Liver (tissue), 9 donors: Measurements from ENCODE around the gene KLHDC8A. TPM values are rescaled to one million over a fixed set of nuclear protein-coding genes. Genes with fewer than 3 reads are reported as not detected.

Experiments
- DNase-seq: peaks from one replicate; pipeline ENCODE4 v3.0.0-alpha.2; 2017; ENCODE audit warnings: low spot score
- H3K27ac ChIP-seq, 2 donors: one replicate each; pipeline ENCODE4 v1.7.0; 2013; ENCODE audit warnings: inconsistent platforms in 2 of 2, low read length in 2 of 2, control low read depth in 1 of 2, low read depth in 1 of 2, mild to moderate bottlenecking in 1 of 2
- H3K27me3 ChIP-seq, 4 donors: one replicate each; pipeline versions ENCODE4 v1.6.1 to v1.7.0; 2013; ENCODE audit warnings: low read length in 3 of 4, inconsistent platforms in 1 of 4, mild to moderate bottlenecking in 1 of 4, moderate library complexity in 1 of 4; ENCODE audit not compliant: control insufficient read depth in 4 of 4, insufficient read depth in 4 of 4
- H3K36me3 ChIP-seq, 4 donors: one replicate each; pipeline versions ENCODE4 v1.6.1 to v1.7.0; 2013; ENCODE audit warnings: low read length in 3 of 4, mild to moderate bottlenecking in 3 of 4, low read depth in 1 of 4, moderate library complexity in 1 of 4; ENCODE audit not compliant: control insufficient read depth in 4 of 4, insufficient read depth in 3 of 4
- H3K4me1 ChIP-seq, 4 donors: one replicate each; pipeline versions ENCODE4 v1.6.1 to v1.7.0; 2013; ENCODE audit warnings: low read length in 3 of 4, mild to moderate bottlenecking in 3 of 4, moderate library complexity in 1 of 4; ENCODE audit not compliant: control insufficient read depth in 4 of 4, insufficient read depth in 4 of 4
- H3K4me3 ChIP-seq, 3 donors: one replicate each; pipeline versions ENCODE4 v1.6.1 to v1.7.0; 2013; ENCODE audit warnings: low read length in 3 of 3, control low read depth in 1 of 3, low read depth in 1 of 3, mild to moderate bottlenecking in 1 of 3
- H3K9ac ChIP-seq, 2 donors: one replicate each; pipeline ENCODE4 v1.7.0; 2013; ENCODE audit warnings: low read length in 2 of 2, mild to moderate bottlenecking in 2 of 2, moderate library complexity in 2 of 2, control low read depth in 1 of 2, low read depth in 1 of 2
- H3K9me3 ChIP-seq, 4 donors: one replicate each; pipeline versions ENCODE4 v1.6.1 to v1.7.0; 2013; ENCODE audit warnings: low read length in 3 of 4; ENCODE audit not compliant: control insufficient read depth in 4 of 4
- ATF3 ChIP-seq: IDR thresholded peaks from 2 replicates; pipeline ENCODE4 v1.6.1; 2016; ENCODE audit warnings: antibody characterized with exemption
- EGR1 ChIP-seq, 2 donors: IDR thresholded peaks; 2 replicates each; pipeline ENCODE4 v1.6.1; 2016 to 2018; ENCODE audit warnings: antibody characterized with exemption in 2 of 2, low read depth in 2 of 2
- FOXA1 ChIP-seq: IDR thresholded peaks from 2 replicates; pipeline ENCODE4 v1.6.1; 2016; ENCODE audit warnings: antibody characterized with exemption
- FOXA2 ChIP-seq: IDR thresholded peaks from 2 replicates; pipeline ENCODE4 v1.6.1; 2016; ENCODE audit warnings: antibody characterized with exemption
- HNF4A ChIP-seq, 2 donors: conservative IDR thresholded peaks; 2 replicates each; pipeline ENCODE4 v1.6.1; 2016; ENCODE audit warnings: antibody characterized with exemption in 2 of 2, mild to moderate bottlenecking in 2 of 2
- HNF4G ChIP-seq: IDR thresholded peaks from 2 replicates; pipeline ENCODE4 v1.6.1; 2016; ENCODE audit warnings: antibody characterized with exemption
- NR2F2 ChIP-seq: IDR thresholded peaks from 2 replicates; pipeline ENCODE4 v1.6.1; 2016; ENCODE audit warnings: antibody characterized with exemption
- RAD21 ChIP-seq, 2 donors: IDR thresholded peaks; 2 replicates each; pipeline ENCODE4 v1.6.1; 2016; ENCODE audit warnings: antibody characterized with exemption in 2 of 2, mild to moderate bottlenecking in 2 of 2
- RXRA ChIP-seq, 2 donors: IDR thresholded peaks; 2 replicates each; pipeline ENCODE4 v1.6.1; 2017 to 2018; ENCODE audit warnings: antibody characterized with exemption in 2 of 2, mild to moderate bottlenecking in 1 of 2
- SP1 ChIP-seq: IDR thresholded peaks from 2 replicates; pipeline ENCODE4 v1.6.1; 2018; ENCODE audit warnings: antibody characterized with exemption, mild to moderate bottlenecking
- TAF1 ChIP-seq: conservative IDR thresholded peaks from 2 replicates; pipeline ENCODE4 v1.6.1; 2016; ENCODE audit warnings: antibody characterized with exemption, mild to moderate bottlenecking
- WGBS: extraction: QIAGEN DNeasy Blood & Tissue Kit; methylation state at CpG from one replicate; pipeline ENCODE4 v1.1.7; 2013; 5-methylcytosine and 5-hydroxymethylcytosine counted together
- polyA plus RNA-seq, 2 donors: library from polyadenylated mRNA; stranded (reverse) in 1 of 2; unstranded in 1 of 2; fragments of 200-250 nt in 1 of 2; fragments of >200 nt in 1 of 2; fragmentation: Nextera tagmentation in 1 of 2; extraction: Ambion mirVana in 1 of 2; gene quantifications; one replicate each; pipeline versions ENCODE4 v1.2.1 to v1.2.3, GENCODE V29; 2013 to 2015
- total RNA-seq, 2 donors: library from RNA; depleted of rRNA; stranded (reverse); fragments of >200 nt; gene quantifications; one replicate each; pipeline ENCODE4 v1.2.3, GENCODE V29; 2014
- TF ChIP-seq, protein P1 (sequence below): IDR thresholded peaks from 2 replicates; pipeline ENCODE4 v1.6.1; 2016; ENCODE audit warnings: antibody characterized with exemption
- TF ChIP-seq, protein P2 (sequence below): IDR thresholded peaks from 2 replicates; pipeline ENCODE4 v1.6.1; 2016; ENCODE audit warnings: antibody characterized with exemption, mild to moderate bottlenecking
- TF ChIP-seq, protein P3 (sequence below): IDR thresholded peaks from 2 replicates; pipeline ENCODE4 v1.6.1; 2016; ENCODE audit warnings: antibody characterized with exemption
- donor health status: healthy.
- donor health status: healthy.
- donor health status: healthy.
- donor health status: healthy.
- donor health status: healthy.

Gene KLHDC8A
- total and polyA plus RNA-seq, 4 donors: 0.02 to 0.05 TPM; not detected in 2

DNA sequence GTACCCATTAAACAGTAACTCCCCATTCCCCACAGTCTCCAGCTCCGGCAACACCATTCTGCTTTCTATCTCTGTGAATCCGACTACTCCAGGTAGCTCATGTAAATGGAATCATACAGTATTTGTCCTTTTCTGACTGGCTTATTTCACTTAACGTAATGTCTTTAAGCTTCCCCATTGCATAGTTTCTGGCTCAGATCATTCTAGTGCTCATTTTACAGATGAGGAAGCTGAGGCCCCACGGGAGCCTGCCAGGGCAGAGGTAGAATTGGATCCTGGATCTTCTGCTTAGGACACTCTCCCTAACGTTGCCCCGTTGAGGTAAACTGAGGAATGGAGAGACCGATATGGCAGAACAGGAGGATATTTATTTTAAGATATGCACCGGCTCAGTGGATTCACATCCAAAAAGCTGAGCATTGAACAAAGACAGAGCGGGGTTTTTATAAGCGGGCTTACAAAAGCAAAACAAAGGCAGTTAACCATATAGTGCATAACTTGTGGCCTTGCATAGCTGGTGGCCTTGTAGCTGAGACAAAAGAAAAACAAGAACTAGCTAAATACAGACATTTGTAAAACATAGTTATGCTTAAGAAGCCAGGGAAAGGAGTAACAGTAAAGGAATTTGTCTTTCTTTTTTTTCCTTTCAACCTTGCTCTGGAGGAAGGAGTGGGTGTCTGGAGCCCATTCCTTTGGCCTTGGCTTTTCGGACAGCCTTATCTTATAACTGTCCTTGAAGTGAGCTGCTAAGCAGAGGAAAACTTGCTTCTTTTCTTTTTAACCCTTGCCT lies 15.3 kb upstream of the KLHDC8A start:
- H3K4me1 ChIP-seq: peaks cover 0 to 3% (median 0%) of the 10 kb centered on the region in 4 donors
- H3K4me3 ChIP-seq: no peak overlapping the region

DNA sequence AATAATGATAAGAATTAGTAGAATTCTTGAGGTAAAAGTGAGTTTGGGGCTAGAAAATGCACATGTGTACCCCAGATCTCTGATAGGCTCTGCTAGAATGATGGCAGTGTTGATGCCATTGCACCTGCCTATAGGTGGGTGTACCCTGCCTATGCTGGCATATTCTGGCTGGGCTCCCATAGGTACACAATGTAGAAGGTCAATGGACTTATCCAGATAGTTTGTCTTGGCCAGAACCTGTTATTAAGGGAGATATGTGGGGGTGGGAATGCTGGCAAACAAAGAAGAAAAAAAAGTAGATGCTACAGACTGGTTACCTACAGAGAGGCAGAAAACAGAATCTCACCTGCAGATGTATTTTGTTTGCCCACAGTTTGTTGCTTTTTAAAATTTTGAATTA lies 14.1 kb upstream of the KLHDC8A start:
- Histone ChIP-seq H3K4me1 (peaks cover 0 to 3% (median 0%) of the 10 kb centered on the region in 4 donors), H3K9ac (no peak overlapping the region), H3K9me3 (no peaks in the 10 kb centered on the region), H3K36me3 (no peaks in the 10 kb centered on the region), H3K27me3 (peaks cover 2 to 21% (median 5%) of the 10 kb centered on the region in 4 donors), H3K4me3 (no peak overlapping the region), H3K27ac (no peak overlapping the region)
- DNase-seq: no peak
- TF ChIP-seq EGR1 (IDR thresholded peaks at IDR 0.05; ENCODE audit: low read depth in 2 of 2) (no peak), RXRA (IDR thresholded peaks at IDR 0.05) (peak; percentile 6 to 46)

More for the DNA sequence above, 15.3 kb upstream of the KLHDC8A start:
- TF ChIP-seq RXRA (IDR thresholded peaks at IDR 0.05) (no peak), ATF3 (no peak), HNF4A (conservative IDR thresholded peaks at IDR 0.05) (no peak), TAF1 (no peak), FOXA1 (no peak), EGR1 (IDR thresholded peaks at IDR 0.05; ENCODE audit: low read depth in 2 of 2) (no peak), NR2F2 (no peak), SP1 (no peak), HNF4G (no peak), FOXA2 (no peak), RAD21 (IDR thresholded peaks at IDR 0.05) (no peak)
- TF ChIP-seq, protein P1, sequence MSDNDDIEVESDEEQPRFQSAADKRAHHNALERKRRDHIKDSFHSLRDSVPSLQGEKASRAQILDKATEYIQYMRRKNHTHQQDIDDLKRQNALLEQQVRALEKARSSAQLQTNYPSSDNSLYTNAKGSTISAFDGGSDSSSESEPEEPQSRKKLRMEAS: no peak
- TF ChIP-seq, protein P2, sequence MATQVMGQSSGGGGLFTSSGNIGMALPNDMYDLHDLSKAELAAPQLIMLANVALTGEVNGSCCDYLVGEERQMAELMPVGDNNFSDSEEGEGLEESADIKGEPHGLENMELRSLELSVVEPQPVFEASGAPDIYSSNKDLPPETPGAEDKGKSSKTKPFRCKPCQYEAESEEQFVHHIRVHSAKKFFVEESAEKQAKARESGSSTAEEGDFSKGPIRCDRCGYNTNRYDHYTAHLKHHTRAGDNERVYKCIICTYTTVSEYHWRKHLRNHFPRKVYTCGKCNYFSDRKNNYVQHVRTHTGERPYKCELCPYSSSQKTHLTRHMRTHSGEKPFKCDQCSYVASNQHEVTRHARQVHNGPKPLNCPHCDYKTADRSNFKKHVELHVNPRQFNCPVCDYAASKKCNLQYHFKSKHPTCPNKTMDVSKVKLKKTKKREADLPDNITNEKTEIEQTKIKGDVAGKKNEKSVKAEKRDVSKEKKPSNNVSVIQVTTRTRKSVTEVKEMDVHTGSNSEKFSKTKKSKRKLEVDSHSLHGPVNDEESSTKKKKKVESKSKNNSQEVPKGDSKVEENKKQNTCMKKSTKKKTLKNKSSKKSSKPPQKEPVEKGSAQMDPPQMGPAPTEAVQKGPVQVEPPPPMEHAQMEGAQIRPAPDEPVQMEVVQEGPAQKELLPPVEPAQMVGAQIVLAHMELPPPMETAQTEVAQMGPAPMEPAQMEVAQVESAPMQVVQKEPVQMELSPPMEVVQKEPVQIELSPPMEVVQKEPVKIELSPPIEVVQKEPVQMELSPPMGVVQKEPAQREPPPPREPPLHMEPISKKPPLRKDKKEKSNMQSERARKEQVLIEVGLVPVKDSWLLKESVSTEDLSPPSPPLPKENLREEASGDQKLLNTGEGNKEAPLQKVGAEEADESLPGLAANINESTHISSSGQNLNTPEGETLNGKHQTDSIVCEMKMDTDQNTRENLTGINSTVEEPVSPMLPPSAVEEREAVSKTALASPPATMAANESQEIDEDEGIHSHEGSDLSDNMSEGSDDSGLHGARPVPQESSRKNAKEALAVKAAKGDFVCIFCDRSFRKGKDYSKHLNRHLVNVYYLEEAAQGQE: no peak
- TF ChIP-seq, protein P3, sequence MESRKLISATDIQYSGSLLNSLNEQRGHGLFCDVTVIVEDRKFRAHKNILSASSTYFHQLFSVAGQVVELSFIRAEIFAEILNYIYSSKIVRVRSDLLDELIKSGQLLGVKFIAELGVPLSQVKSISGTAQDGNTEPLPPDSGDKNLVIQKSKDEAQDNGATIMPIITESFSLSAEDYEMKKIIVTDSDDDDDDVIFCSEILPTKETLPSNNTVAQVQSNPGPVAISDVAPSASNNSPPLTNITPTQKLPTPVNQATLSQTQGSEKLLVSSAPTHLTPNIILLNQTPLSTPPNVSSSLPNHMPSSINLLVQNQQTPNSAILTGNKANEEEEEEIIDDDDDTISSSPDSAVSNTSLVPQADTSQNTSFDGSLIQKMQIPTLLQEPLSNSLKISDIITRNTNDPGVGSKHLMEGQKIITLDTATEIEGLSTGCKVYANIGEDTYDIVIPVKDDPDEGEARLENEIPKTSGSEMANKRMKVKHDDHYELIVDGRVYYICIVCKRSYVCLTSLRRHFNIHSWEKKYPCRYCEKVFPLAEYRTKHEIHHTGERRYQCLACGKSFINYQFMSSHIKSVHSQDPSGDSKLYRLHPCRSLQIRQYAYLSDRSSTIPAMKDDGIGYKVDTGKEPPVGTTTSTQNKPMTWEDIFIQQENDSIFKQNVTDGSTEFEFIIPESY: no peak
- Histone ChIP-seq H3K9me3 (no peaks in the 10 kb centered on the region), H3K27ac (no peak overlapping the region), H3K27me3 (peaks cover 2 to 24% (median 6%) of the 10 kb centered on the region in 4 donors), H3K9ac (no peak overlapping the region), H3K36me3 (no peaks in the 10 kb centered on the region)
- WGBS: 71% methylated on average over 11 of the region's 11 CpGs
- DNase-seq: no peak
